Gastroesophageal sphincter (tissue), 4 donors: ENCODE results near the gene LMNB1. TPM values are rescaled to one million over a fixed set of nuclear protein-coding genes. Genes with fewer than 3 reads are reported as not detected.

Experiments
- ATAC-seq: fragments of 150-250 bp; one replicate; pipeline ENCODE4 v1.9.1; 2016; ENCODE audit warnings: mild to moderate bottlenecking, moderate library complexity
- H3K27ac ChIP-seq, 4 donors: fragments of 200-600 bp; sonication (generic) in 3 of 4; 1 replicate in 3 of 4; 2 replicates in 1 of 4; pipeline ENCODE4 v1.5.1; 2016 to 2019
- H3K27me3 ChIP-seq: fragments of 200-600 bp; sonication (generic); one replicate; pipeline ENCODE4 v1.5.1; 2019
- H3K36me3 ChIP-seq, 2 donors: fragments of 200-600 bp; sonication (generic); one replicate each; pipeline ENCODE4 v1.5.1; 2019; ENCODE audit warnings: control low read depth in 1 of 2
- H3K4me1 ChIP-seq, 3 donors: fragments of 200-600 bp; sonication (generic); 1 replicate in 2 of 3; 2 replicates in 1 of 3; pipeline ENCODE4 v1.5.1; 2016 to 2019; ENCODE audit warnings: control low read depth in 2 of 3
- H3K4me3 ChIP-seq, 2 donors: fragments of 200-600 bp; sonication (generic); one replicate each; pipeline ENCODE4 v1.5.1; 2019; ENCODE audit warnings: mild to moderate bottlenecking in 1 of 2, moderate library complexity in 1 of 2
- H3K9me3 ChIP-seq, 3 donors: fragments of 200-600 bp; sonication (generic); one replicate each; pipeline ENCODE4 v1.5.1; 2017 to 2019; ENCODE audit warnings: control low read depth in 2 of 3
- CTCF ChIP-seq, 4 experiments: fragments of 200-600 bp in 2 of 4; fragments of 450-650 bp in 2 of 4; sonication (generic) in 1 of 4; IDR thresholded peaks; one replicate each; pipeline ENCODE4 v1.5.1; 2017 to 2019; ENCODE audit warnings: antibody characterized with exemption in 4 of 4, mild to moderate bottlenecking in 2 of 4, moderate library complexity in 2 of 4
- EP300 ChIP-seq: sonication (generic); formaldehyde crosslinking; IDR thresholded peaks from one replicate; pipeline ENCODE4 v1.6.1; 2017; ENCODE audit warnings: antibody characterized with exemption, mild to moderate bottlenecking
- POLR2A ChIP-seq, 2 donors: fragments of 450-650 bp; IDR thresholded peaks; one replicate each; pipeline ENCODE4 v1.6.1; 2017; ENCODE audit warnings: antibody characterized with exemption in 2 of 2, mild to moderate bottlenecking in 2 of 2, moderate library complexity in 1 of 2
- POLR2AphosphoS5 ChIP-seq: sonication (generic); formaldehyde crosslinking; IDR thresholded peaks from one replicate; pipeline ENCODE4 v1.6.1; 2017; ENCODE audit warnings: antibody characterized with exemption
- WGBS, 2 donors: methylation state at CpG; one replicate each; pipeline ENCODE4 v1.1.5; 2018; ENCODE audit warnings: low coverage in 1 of 2; 5-methylcytosine and 5-hydroxymethylcytosine counted together
- total RNA-seq, 4 donors: library from RNA; depleted of rRNA; stranded (reverse); fragments of >200 nt; gene quantifications; one replicate each; pipeline ENCODE4 v1.1.0, GENCODE V29; 2016

LMNB1 gene
- total RNA-seq, 4 donors from 2014 or later, result 3.2 to 14.3 (median 6.6) TPM

DNA sequence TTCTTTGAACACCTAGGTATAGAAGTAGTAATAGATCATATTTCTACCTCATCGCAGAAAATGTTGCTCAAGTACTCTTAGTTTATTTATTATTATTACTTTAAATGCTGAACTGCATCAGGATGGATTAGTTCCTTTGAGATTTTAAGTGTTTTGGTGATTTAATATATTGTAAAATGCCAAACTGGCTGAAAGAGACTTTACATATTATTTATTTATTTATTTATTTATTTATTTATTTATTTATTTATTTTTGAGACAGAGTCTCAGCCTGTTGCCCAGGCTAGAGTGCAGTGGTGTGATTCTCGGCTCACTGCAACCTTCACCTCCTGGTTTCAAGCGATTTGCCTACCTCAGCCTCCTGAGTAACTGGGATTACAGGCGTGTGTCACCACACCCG, 42.3 kb downstream of the LMNB1 start:
- Histone ChIP-seq H3K9me3 (no peaks in the 10 kb centered on the region), H3K4me3 (no peak overlapping the region), H3K36me3 (peaks cover 0 to 3% of the 10 kb centered on the region in 2 donors), H3K27me3 (no peaks in the 10 kb centered on the region), H3K27ac (no peak overlapping the region), H3K4me1 (no peaks in the 10 kb centered on the region)
- TF ChIP-seq EP300, result no peak
- TF ChIP-seq POLR2AphosphoS5, result no peak
- no peak for TF ChIP-seq POLR2A (IDR thresholded peaks at IDR 0.05)
- no peak for TF ChIP-seq CTCF (IDR thresholded peaks at IDR 0.05)
- WGBS, 2 donors, result 87 to 93% methylated on average over 2 to 5 of the region's 5 CpGs
- no peak for ATAC-seq

- WGBS, 2 donors, result 67% methylated on average over 3 of the region's 3 CpGs; no CpG with 5 or more reads in 1 of the 2 donors
- peaks cover 0 to 17% of the 10 kb centered on the region in 2 donors for H3K36me3 ChIP-seq
- H3K4me3 ChIP-seq, result no peak overlapping the region
- no peaks in the 10 kb centered on the region for H3K27me3 ChIP-seq
- no peaks in the 10 kb centered on the region for H3K4me1 ChIP-seq
- no peak overlapping the region for H3K27ac ChIP-seq
- H3K9me3 ChIP-seq, result no peaks in the 10 kb centered on the region
- ATAC-seq, result no peak
- TF ChIP-seq EP300 (no peak), POLR2AphosphoS5 (no peak), POLR2A (IDR thresholded peaks at IDR 0.05) (no peak), CTCF (IDR thresholded peaks at IDR 0.05) (no peak)
Observed at GRCh38 chr5:126826619-126827215, 49.8 kb downstream of the LMNB1 start.

DNA sequence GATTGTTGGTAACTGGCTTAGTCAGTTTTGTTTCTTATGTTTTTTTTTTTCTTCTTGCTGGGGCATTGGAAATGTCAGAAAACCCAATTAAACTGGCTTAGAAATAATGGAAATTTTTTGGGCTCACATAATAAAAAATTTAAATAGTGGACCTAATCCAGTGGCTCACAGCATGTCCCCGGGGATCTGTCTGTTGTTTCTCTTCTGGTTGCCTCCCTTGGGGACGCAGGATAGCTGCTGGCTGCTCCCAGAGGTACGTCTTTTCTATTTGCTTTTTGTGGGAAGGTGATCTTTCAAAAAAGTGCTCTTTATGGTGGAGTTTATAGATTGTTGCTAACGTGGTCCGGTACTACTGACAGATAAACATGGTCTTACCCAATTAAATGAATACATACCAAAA, 52.2 kb downstream of the LMNB1 start:
- TF ChIP-seq CTCF (IDR thresholded peaks at IDR 0.05), result no peak
- no peak for TF ChIP-seq POLR2AphosphoS5
- no peak for TF ChIP-seq EP300
- no peak for TF ChIP-seq POLR2A (IDR thresholded peaks at IDR 0.05)
- WGBS, 2 donors, result 92 to 94% methylated on average over 3 to 5 of the region's 5 CpGs
- Histone ChIP-seq H3K36me3 (peaks cover 0 to 21% of the 10 kb centered on the region in 2 donors), H3K27me3 (no peaks in the 10 kb centered on the region), H3K9me3 (no peaks in the 10 kb centered on the region), H3K4me1 (no peaks in the 10 kb centered on the region), H3K4me3 (no peak overlapping the region), H3K27ac (no peak overlapping the region)
- ATAC-seq, result no peak

- Histone ChIP-seq H3K27me3 (no peaks in the 10 kb centered on the region), H3K36me3 (peaks cover 0 to 21% of the 10 kb centered on the region in 2 donors), H3K27ac (no peak overlapping the region), H3K9me3 (no peaks in the 10 kb centered on the region), H3K4me1 (no peaks in the 10 kb centered on the region), H3K4me3 (no peak overlapping the region)
- ATAC-seq, result no peak
- 90 to 92% methylated on average over 4 to 5 of the region's 5 CpGs for WGBS, 2 donors
- TF ChIP-seq CTCF (IDR thresholded peaks at IDR 0.05) (no peak), POLR2AphosphoS5 (no peak), EP300 (no peak), POLR2A (IDR thresholded peaks at IDR 0.05) (no peak)
Observed at GRCh38 chr5:126830061-126830460, 53.1 kb downstream of the LMNB1 start.

GRCh38 chr5:126831156-126831555, 54.2 kb downstream of the LMNB1 start:
- TF ChIP-seq POLR2A (IDR thresholded peaks at IDR 0.05), result no peak
- TF ChIP-seq CTCF (IDR thresholded peaks at IDR 0.05), result no peak
- no peak for TF ChIP-seq POLR2AphosphoS5
- no peak for TF ChIP-seq EP300
- Histone ChIP-seq H3K27me3 (no peaks in the 10 kb centered on the region), H3K36me3 (peaks cover 0 to 18% of the 10 kb centered on the region in 2 donors), H3K9me3 (no peaks in the 10 kb centered on the region), H3K27ac (no peak overlapping the region), H3K4me3 (no peak overlapping the region), H3K4me1 (no peaks in the 10 kb centered on the region)
- ATAC-seq, result no peak
- WGBS, 2 donors, result 25 to 91% methylated on average over 1 of the region's 1 CpG
